ENCODE results near the gene ARID3B.
"Not testable (repeated sequence)": the region's sequence is repeated elsewhere in the genome, so short reads cannot be mapped to it uniquely, and the experiment has no call there.

ARID3B gene

GRCh38 chr15:74540761-74541493 lies at the start of gene ARID3B:
Gene ARID3B (plus strand): TSS chr15:74541220. CDS start chr15:74543937, 2,717 bp downstream.
- DNase-seq = peak; percentile 88 to 95

- DNase-seq = no peak
These were observed 44.4 kb upstream of the ARID3B start for GRCh38 chr15:74496648-74497047.

GRCh38 chr15:74497584-74497983 lies 43.4 kb upstream of the ARID3B start:
- DNase-seq = peak in 1 of 2 experiments; percentile 46

- DNase-seq = no peak
These were observed 41.7 kb upstream of the ARID3B start for GRCh38 chr15:74499366-74499765.

- no peak for DNase-seq
These were observed 40.6 kb upstream of the ARID3B start for GRCh38 chr15:74500401-74500800.

- DNase-seq = no peak
These were observed 38.7 kb upstream of the ARID3B start for GRCh38 chr15:74502301-74502700.

- no peak for DNase-seq
These were observed 36.6 kb upstream of the ARID3B start for GRCh38 chr15:74504418-74504817.

GRCh38 chr15:74504836-74505235 lies 36.2 kb upstream of the ARID3B start:
- DNase-seq = no peak

GRCh38 chr15:74505837-74506514 lies 35.0 kb upstream of the ARID3B start:
- DNase-seq = no peak

- no peak for DNase-seq
These were observed 34.5 kb upstream of the ARID3B start for GRCh38 chr15:74506515-74506840.

GRCh38 chr15:74511583-74511982 lies 29.4 kb upstream of the ARID3B start:
- DNase-seq = no peak

- DNase-seq = not testable (repeated sequence)
These were observed 27.0 kb upstream of the ARID3B start for GRCh38 chr15:74514059-74514458.

- DNase-seq = no peak
These were observed 23.9 kb upstream of the ARID3B start for GRCh38 chr15:74517096-74517495.

GRCh38 chr15:74519311-74519710 lies 21.7 kb upstream of the ARID3B start:
- no peak for DNase-seq

- DNase-seq = no peak
These were observed 20.6 kb upstream of the ARID3B start for GRCh38 chr15:74520407-74520806.

- no peak for DNase-seq
These were observed 17.0 kb upstream of the ARID3B start for GRCh38 chr15:74523982-74524381.

GRCh38 chr15:74525309-74525708 lies 15.7 kb upstream of the ARID3B start:
- DNase-seq = no peak

- DNase-seq = no peak
These were observed 15.1 kb upstream of the ARID3B start for GRCh38 chr15:74525945-74526344.

GRCh38 chr15:74528876-74529275 lies 12.1 kb upstream of the ARID3B start:
- no peak for DNase-seq

- no peak for DNase-seq
These were observed 11.1 kb upstream of the ARID3B start for GRCh38 chr15:74529921-74530320.

GRCh38 chr15:74530771-74531143 lies 10.3 kb upstream of the ARID3B start:
- DNase-seq = no peak

GRCh38 chr15:74531144-74531811 lies 9.7 kb upstream of the ARID3B start:
- no peak for DNase-seq

- no peak for DNase-seq
These were observed 5.5 kb upstream of the ARID3B start for GRCh38 chr15:74535388-74536084.

GRCh38 chr15:74537736-74538135 lies 3.3 kb upstream of the ARID3B start:
- DNase-seq = no peak
